H54 (cell line): Measurements from ENCODE around the gene SPACA6.
"Not testable (repeated sequence)": the region's sequence is repeated elsewhere in the genome, so short reads cannot be mapped to it uniquely, and the experiment has no call there.

Source experiments
- DNase-seq: peaks from one replicate; pipeline ENCODE4 v3.0.0; 2011; ENCODE audit warnings: low spot score, mixed read lengths; ENCODE audit not compliant: insufficient read length
- FAIRE-seq: peaks from 3 replicates; lab custom pipeline; 2011; peaks lifted over from hg19 to GRCh38; lab: Jason Lieb, UNC
- POLR2A ChIP-seq: IDR thresholded peaks from 2 replicates; pipeline ENCODE4 v1.6.1; 2011; ENCODE audit warnings: low read depth, mild to moderate bottlenecking, low read length

The SPACA6 gene, protein sequence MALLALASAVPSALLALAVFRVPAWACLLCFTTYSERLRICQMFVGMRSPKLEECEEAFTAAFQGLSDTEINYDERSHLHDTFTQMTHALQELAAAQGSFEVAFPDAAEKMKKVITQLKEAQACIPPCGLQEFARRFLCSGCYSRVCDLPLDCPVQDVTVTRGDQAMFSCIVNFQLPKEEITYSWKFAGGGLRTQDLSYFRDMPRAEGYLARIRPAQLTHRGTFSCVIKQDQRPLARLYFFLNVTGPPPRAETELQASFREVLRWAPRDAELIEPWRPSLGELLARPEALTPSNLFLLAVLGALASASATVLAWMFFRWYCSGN

DNA sequence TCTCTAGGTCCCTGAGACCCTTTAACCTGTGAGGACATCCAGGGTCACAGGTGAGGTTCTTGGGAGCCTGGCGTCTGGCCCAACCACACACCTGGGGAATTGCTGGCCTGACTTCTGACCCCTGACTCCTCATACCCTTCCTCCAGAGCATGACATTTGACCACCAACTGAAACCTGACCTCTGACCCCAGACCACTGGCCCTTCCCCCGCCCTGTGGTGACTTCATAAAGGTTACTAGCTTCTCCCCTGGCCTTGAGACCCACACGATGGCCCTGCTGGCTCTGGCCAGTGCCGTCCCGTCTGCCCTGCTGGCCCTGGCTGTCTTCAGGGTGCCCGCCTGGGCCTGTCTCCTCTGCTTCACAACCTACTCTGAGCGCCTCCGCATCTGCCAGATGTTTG lies at the start of gene SPACA6:
TSS of gene SPACA6 (plus strand) at position 71 of the 400 bp plus-strand sequence. CDS start at position 268, 197 bp downstream.
- DNase-seq (no peak), FAIRE-seq (no peak)
- TF ChIP-seq POLR2A = no peak

- FAIRE-seq = no peak
- no peak for TF ChIP-seq POLR2A
- no peak for DNase-seq
These were observed 48.4 kb upstream of the SPACA6 start for GRCh38 chr19:51644636-51645271.

DNA sequence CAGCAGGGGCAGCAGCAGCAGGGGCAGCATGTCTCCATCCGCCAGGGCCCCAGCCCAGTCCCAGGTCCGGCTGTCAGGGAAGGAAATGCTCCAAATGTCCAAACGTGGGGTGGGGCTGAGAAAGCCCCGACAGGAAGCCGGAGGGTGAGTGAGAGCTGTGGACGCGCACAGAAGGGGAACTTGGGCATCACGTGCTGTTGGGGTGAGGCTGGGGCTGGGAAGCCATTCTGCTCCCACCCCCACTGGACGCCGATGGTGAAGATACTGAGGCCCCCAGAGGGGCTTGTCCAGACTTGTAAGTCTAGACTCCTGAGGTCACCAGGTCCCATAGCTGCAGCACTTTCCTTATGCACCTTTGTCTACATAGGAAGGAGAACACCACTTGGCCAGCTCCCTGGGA lies 46.4 kb upstream of the SPACA6 start, which contains the start of gene SIGLEC14:
TSS of gene SIGLEC14 (minus strand) at position 96 of the 400 bp plus-strand sequence. CDS start at position 30, 66 bp downstream.
- FAIRE-seq, DNase-seq: not testable (repeated sequence)

GRCh38 chr19:51647318-51647717 lies 45.8 kb upstream of the SPACA6 start:
- TF ChIP-seq POLR2A = no peak
- no peak for DNase-seq
- no peak for FAIRE-seq

DNA sequence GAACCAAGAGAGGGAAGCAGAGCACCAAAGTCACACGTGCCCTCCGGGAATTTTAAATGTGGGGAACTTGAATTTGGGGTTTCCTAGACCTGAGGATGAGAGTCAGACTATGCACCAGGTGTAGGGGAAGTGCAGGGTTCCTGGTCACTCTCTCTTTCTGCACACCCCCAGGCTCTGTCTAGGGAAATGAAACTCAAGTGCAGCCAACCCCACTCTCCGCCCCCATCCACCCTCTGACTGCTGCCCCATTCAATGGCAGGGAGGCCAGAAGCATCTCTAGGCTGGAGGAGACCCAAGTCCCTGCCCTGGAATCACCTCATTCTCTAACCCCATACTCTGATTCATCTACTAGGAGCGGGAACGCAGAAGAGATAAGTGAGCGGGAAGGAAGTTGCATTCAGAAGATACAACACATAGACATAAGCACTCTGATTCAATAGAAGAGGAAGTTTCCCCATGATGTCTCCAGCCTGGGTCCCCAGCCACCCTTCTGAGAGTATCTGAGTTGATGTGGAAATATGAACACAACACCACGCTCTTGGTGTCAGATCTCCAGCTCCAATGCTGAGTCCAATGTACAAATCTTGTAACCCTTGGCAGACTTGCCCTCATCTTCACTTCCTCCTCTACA lies 41.8 kb upstream of the SPACA6 start:
- TF ChIP-seq POLR2A = no peak
- FAIRE-seq (no peak), DNase-seq (no peak)

DNA sequence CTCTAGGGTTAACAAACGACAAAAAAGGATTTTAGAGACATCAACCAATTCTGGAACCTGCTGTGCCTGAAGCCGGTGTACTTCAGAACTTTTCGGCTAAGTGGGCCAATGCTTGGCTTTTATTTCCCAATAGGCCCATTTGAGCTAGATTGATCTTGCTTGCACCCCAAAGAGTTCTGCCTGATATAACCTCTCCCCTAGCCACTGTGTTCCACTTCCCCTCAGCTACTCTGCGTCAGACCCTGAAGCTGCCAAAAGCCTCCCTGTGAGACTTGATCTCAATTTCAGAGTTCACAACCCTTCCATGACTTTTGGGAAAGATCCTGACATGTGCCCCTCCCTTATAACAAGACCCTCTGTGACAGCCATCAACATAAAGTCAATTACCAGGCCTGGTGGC lies 40.9 kb upstream of the SPACA6 start:
- no peak for DNase-seq
- no peak for FAIRE-seq

DNA sequence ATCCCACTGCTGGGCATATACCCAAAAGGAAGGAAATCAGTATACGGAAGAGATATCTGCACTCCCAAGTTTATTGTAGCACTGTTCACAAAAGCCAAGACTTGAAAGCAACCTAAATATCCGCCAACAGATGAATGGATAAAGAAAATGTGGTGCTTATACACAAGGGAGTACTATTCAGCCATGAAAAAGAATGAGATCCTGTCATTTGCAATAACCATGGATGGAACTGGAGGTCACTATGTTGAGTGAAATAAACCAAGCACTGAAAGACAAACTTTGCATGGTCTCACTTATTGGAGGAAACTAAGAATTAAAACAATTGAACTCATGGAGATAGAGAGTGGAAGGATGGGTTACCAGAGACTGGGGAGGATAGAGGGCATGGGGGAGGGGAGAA lies 40.0 kb upstream of the SPACA6 start:
- FAIRE-seq (no peak), DNase-seq (no peak)
- no peak for TF ChIP-seq POLR2A

More for the DNA sequence above, 40.9 kb upstream of the SPACA6 start:
- no peak for TF ChIP-seq POLR2A

- no peak for TF ChIP-seq POLR2A
- DNase-seq (no peak), FAIRE-seq (no peak)
These were observed 38.3 kb upstream of the SPACA6 start for GRCh38 chr19:51654783-51655182.

- DNase-seq (peak; percentile 45), FAIRE-seq (no peak)
- TF ChIP-seq POLR2A = no peak
These were observed 32.0 kb upstream of the SPACA6 start for GRCh38 chr19:51660975-51661600.

DNA sequence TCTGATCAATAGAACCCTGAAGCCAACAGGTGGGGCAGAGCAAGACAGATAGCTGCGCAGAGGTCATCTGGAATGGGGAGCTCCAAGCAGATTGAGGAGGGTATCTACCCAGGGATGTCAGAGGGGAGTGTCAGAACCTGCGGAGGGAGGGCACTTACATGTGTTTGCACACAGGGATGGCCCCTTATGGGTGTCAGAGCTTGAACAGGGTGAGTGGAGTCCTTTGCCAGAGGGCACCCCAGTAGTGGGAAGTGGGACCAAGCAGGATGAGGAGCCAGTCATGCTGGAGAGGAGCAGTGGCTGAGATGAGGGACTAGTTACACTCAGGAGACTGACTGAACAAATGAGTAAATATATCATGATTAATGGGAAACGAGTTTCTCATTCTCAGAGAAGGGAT lies 29.5 kb upstream of the SPACA6 start:
- no peak for TF ChIP-seq POLR2A
- no peak for DNase-seq
- no peak for FAIRE-seq

DNA sequence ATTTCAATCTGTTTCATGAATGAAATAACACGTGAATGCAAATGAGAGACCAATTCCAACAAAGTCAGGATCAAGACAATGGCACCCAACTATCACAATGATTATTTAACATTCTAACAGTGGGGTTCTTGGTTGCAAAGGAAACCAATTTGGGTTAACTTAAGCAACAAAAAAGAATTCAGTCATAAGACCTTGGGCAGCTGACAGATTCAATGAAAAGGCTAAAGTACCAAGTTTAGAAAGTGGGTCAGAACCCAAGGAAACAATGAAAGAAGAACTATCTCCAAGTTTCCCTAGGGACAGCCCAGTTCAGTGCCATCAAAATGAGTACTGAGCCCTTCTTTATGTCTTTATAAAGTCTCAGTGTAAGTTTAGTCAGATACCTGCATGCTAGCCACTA lies 29.0 kb upstream of the SPACA6 start:
- FAIRE-seq (no peak), DNase-seq (no peak)
- TF ChIP-seq POLR2A = no peak

GRCh38 chr19:51664997-51665396 lies 28.1 kb upstream of the SPACA6 start:
- FAIRE-seq (no peak), DNase-seq (no peak)
- no peak for TF ChIP-seq POLR2A

DNA sequence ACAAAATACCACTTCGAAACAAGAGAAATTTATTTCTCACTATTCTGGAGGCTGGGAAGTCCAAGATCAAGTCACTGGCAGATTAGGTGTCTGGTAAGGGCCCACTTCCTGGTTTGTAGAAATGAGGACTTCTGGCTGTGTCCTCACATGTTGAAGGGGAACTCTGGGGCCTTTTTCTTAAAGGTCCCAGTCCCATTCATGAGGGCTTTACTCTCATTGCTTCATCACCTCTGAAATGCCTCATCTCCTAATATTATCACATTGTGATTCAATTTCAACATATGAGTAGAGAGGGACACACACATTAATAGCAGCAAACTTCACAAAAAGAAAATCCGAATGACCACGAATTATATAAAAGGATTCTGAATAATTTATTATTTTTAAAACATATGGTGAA lies 24.9 kb upstream of the SPACA6 start:
- no peak for FAIRE-seq

GRCh38 chr19:51675911-51676565 lies 17.1 kb upstream of the SPACA6 start:
- not testable (repeated sequence) for DNase-seq, FAIRE-seq

More for the DNA sequence above, 24.9 kb upstream of the SPACA6 start:
- DNase-seq = no peak
- TF ChIP-seq POLR2A = no peak
